GM04504 (cell line): ENCODE results near the gene GLYATL1.

Source experiments
- DNase-seq: peaks from one replicate; pipeline ENCODE4 v3.0.0-alpha.2; 2012; ENCODE audit warnings: low read depth

Gene GLYATL1

GRCh38 chr11:58939277-58939676, at the start of gene GLYATL1:
TSS of gene GLYATL1 (plus strand) at chr11:58939488. CDS start at chr11:58947088, 7,600 bp downstream.
- DNase-seq = no peak

GRCh38 chr11:58893899-58894298, 45.4 kb upstream of the GLYATL1 start:
- DNase-seq = no peak

- DNase-seq = no peak
These were observed 41.2 kb upstream of the GLYATL1 start for GRCh38 chr11:58898106-58898505.

- peak; percentile 18 for DNase-seq
These were observed 38.5 kb upstream of the GLYATL1 start for GRCh38 chr11:58900479-58901420.

GRCh38 chr11:58902881-58903280, 36.4 kb upstream of the GLYATL1 start:
- no peak for DNase-seq

GRCh38 chr11:58905011-58905720, 34.1 kb upstream of the GLYATL1 start:
- DNase-seq = no peak

- DNase-seq = peak; percentile 48
These were observed 33.4 kb upstream of the GLYATL1 start for GRCh38 chr11:58905721-58906547.

GRCh38 chr11:58907780-58908179, 31.5 kb upstream of the GLYATL1 start:
- no peak for DNase-seq

GRCh38 chr11:58912124-58912523, 27.2 kb upstream of the GLYATL1 start:
- no peak for DNase-seq

- DNase-seq = no peak
These were observed 25.6 kb upstream of the GLYATL1 start for GRCh38 chr11:58913685-58914084.

- no peak for DNase-seq
These were observed 24.3 kb upstream of the GLYATL1 start for GRCh38 chr11:58914821-58915543.

- DNase-seq = no peak
These were observed 22.7 kb upstream of the GLYATL1 start for GRCh38 chr11:58916637-58917036.

- no peak for DNase-seq
These were observed 22.0 kb upstream of the GLYATL1 start for GRCh38 chr11:58917159-58917783.

- no peak for DNase-seq
These were observed 19.7 kb upstream of the GLYATL1 start for GRCh38 chr11:58919561-58919960.

- DNase-seq = no peak
These were observed 19.3 kb upstream of the GLYATL1 start for GRCh38 chr11:58919980-58920379.

GRCh38 chr11:58921778-58922390, 17.4 kb upstream of the GLYATL1 start:
- no peak for DNase-seq

- no peak for DNase-seq
These were observed 16.8 kb upstream of the GLYATL1 start for GRCh38 chr11:58922479-58922878.

GRCh38 chr11:58923300-58923788, 15.9 kb upstream of the GLYATL1 start:
- DNase-seq = no peak

GRCh38 chr11:58924230-58924629, 15.1 kb upstream of the GLYATL1 start:
- no peak for DNase-seq

- DNase-seq = no peak
These were observed 13.0 kb upstream of the GLYATL1 start for GRCh38 chr11:58926251-58926650.
